ENCODE results near the gene CCDC71L. TPM values are rescaled to one million over a fixed set of nuclear protein-coding genes. Genes with fewer than 3 reads are reported as not detected.

The CCDC71L gene
- polyA plus RNA-seq, 1 donor from 2014 or later, result 38.3 TPM

- TF ChIP-seq POLR2AphosphoS5 (IDR thresholded peaks at IDR 0.05), result no peak
- TF ChIP-seq TAF1 (IDR thresholded peaks at IDR 0.05; ENCODE audit: low read depth), result no peak
- no peak for TF ChIP-seq EZH2 (IDR thresholded peaks at IDR 0.05; ENCODE audit: borderline replicate concordance, insufficient read depth, low read length, poor library complexity, severe bottlenecking)
- TF ChIP-seq MXI1 (conservative IDR thresholded peaks at IDR 0.05; ENCODE audit: poor library complexity, severe bottlenecking), result no peak
- TF ChIP-seq SMC3 (conservative IDR thresholded peaks at IDR 0.05; ENCODE audit: poor library complexity), result no peak
- Histone ChIP-seq H4K20me1 (ENCODE audit: insufficient read depth) (no peaks in the 10 kb centered on the region), H3K27ac (ENCODE audit: low read length) (no peak overlapping the region), H3K36me3 (ENCODE audit: insufficient read depth, low read length) (no peaks in the 10 kb centered on the region), H3K4me2 (ENCODE audit: low read length) (no peak overlapping the region), H3K9ac (ENCODE audit: low read length) (no peak overlapping the region), H3F3A (ENCODE audit: insufficient read depth, low read length, poor library complexity, severe bottlenecking) (no peaks in the 10 kb centered on the region), H3K79me2 (replicated peaks; ENCODE audit: insufficient read depth, low read length) (no peaks in the 10 kb centered on the region), H3K27me3 (ENCODE audit: insufficient read depth, low read depth, low read length) (no peaks in the 10 kb centered on the region), H3K9me2 (ENCODE audit: insufficient read depth, low read length) (no peaks in the 10 kb centered on the region), H3K9me3 (ENCODE audit: low read length) (no peaks in the 10 kb centered on the region), H3K4me3 (ENCODE audit: low read length) (no peak overlapping the region), H2AFZ (ENCODE audit: low read depth, low read length) (no peak overlapping the region)
Measured at GRCh38 chr7:106618480-106618879, 42.5 kb downstream of the CCDC71L start.

- no peaks in the 10 kb centered on the region for H4K20me1 ChIP-seq (ENCODE audit: insufficient read depth)
- H3K9ac ChIP-seq (ENCODE audit: low read length), result no peak overlapping the region
- no peak for TF ChIP-seq EP300 (conservative IDR thresholded peaks at IDR 0.05; ENCODE audit: poor library complexity, severe bottlenecking)
- TF ChIP-seq, protein P1, sequence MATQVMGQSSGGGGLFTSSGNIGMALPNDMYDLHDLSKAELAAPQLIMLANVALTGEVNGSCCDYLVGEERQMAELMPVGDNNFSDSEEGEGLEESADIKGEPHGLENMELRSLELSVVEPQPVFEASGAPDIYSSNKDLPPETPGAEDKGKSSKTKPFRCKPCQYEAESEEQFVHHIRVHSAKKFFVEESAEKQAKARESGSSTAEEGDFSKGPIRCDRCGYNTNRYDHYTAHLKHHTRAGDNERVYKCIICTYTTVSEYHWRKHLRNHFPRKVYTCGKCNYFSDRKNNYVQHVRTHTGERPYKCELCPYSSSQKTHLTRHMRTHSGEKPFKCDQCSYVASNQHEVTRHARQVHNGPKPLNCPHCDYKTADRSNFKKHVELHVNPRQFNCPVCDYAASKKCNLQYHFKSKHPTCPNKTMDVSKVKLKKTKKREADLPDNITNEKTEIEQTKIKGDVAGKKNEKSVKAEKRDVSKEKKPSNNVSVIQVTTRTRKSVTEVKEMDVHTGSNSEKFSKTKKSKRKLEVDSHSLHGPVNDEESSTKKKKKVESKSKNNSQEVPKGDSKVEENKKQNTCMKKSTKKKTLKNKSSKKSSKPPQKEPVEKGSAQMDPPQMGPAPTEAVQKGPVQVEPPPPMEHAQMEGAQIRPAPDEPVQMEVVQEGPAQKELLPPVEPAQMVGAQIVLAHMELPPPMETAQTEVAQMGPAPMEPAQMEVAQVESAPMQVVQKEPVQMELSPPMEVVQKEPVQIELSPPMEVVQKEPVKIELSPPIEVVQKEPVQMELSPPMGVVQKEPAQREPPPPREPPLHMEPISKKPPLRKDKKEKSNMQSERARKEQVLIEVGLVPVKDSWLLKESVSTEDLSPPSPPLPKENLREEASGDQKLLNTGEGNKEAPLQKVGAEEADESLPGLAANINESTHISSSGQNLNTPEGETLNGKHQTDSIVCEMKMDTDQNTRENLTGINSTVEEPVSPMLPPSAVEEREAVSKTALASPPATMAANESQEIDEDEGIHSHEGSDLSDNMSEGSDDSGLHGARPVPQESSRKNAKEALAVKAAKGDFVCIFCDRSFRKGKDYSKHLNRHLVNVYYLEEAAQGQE (IDR thresholded peaks at IDR 0.05; ENCODE audit: borderline replicate concordance), result no peak
- no peak for TF ChIP-seq POLR2AphosphoS5 (IDR thresholded peaks at IDR 0.05)
- no peak overlapping the region for H2AFZ ChIP-seq (ENCODE audit: low read depth, low read length)
- H3K79me2 ChIP-seq (replicated peaks; ENCODE audit: insufficient read depth, low read length), result no peaks in the 10 kb centered on the region
- H3K9me2 ChIP-seq (ENCODE audit: insufficient read depth, low read length), result no peaks in the 10 kb centered on the region
- no peaks in the 10 kb centered on the region for H3F3A ChIP-seq (ENCODE audit: insufficient read depth, low read length, poor library complexity, severe bottlenecking)
- no peaks in the 10 kb centered on the region for H3K27me3 ChIP-seq (ENCODE audit: insufficient read depth, low read depth, low read length)
- no peaks in the 10 kb centered on the region for H3K9me3 ChIP-seq (ENCODE audit: low read length)
- H3K4me2 ChIP-seq (ENCODE audit: low read length), result no peak overlapping the region
- no peaks in the 10 kb centered on the region for H3K36me3 ChIP-seq (ENCODE audit: insufficient read depth, low read length)
- H3K27ac ChIP-seq (ENCODE audit: low read length), result no peak overlapping the region
- no peak overlapping the region for H3K4me3 ChIP-seq (ENCODE audit: low read length)
Measured at GRCh38 chr7:106617860-106618259, 43.1 kb downstream of the CCDC71L start.

- no peak for TF ChIP-seq MXI1 (conservative IDR thresholded peaks at IDR 0.05; ENCODE audit: poor library complexity, severe bottlenecking)
- TF ChIP-seq, protein P1 (IDR thresholded peaks at IDR 0.05; ENCODE audit: borderline replicate concordance), result no peak
- TF ChIP-seq RAD21 (conservative IDR thresholded peaks at IDR 0.05), result no peak
- no peak for TF ChIP-seq EZH2 (IDR thresholded peaks at IDR 0.05; ENCODE audit: borderline replicate concordance, insufficient read depth, low read length, poor library complexity, severe bottlenecking)
- TF ChIP-seq POLR2AphosphoS5 (IDR thresholded peaks at IDR 0.05), result no peak
- TF ChIP-seq EP300 (conservative IDR thresholded peaks at IDR 0.05; ENCODE audit: poor library complexity, severe bottlenecking), result no peak
- TF ChIP-seq SMC3 (conservative IDR thresholded peaks at IDR 0.05; ENCODE audit: poor library complexity), result no peak
- TF ChIP-seq CTCF (IDR thresholded peaks at IDR 0.05; ENCODE audit: poor library complexity, severe bottlenecking), result no peak
- TF ChIP-seq TAF1 (IDR thresholded peaks at IDR 0.05; ENCODE audit: low read depth), result no peak
- H3K79me2 ChIP-seq (replicated peaks; ENCODE audit: insufficient read depth, low read length), result no peaks in the 10 kb centered on the region
- H3K4me2 ChIP-seq (ENCODE audit: low read length), result no peak overlapping the region
- H4K20me1 ChIP-seq (ENCODE audit: insufficient read depth), result no peaks in the 10 kb centered on the region
- H3K9me3 ChIP-seq (ENCODE audit: low read length), result no peaks in the 10 kb centered on the region
- H3K36me3 ChIP-seq (ENCODE audit: insufficient read depth, low read length), result no peaks in the 10 kb centered on the region
- H3K9ac ChIP-seq (ENCODE audit: low read length), result no peak overlapping the region
- no peak overlapping the region for H2AFZ ChIP-seq (ENCODE audit: low read depth, low read length)
- H3K4me3 ChIP-seq (ENCODE audit: low read length), result no peak overlapping the region
- no peaks in the 10 kb centered on the region for H3F3A ChIP-seq (ENCODE audit: insufficient read depth, low read length, poor library complexity, severe bottlenecking)
- H3K9me2 ChIP-seq (ENCODE audit: insufficient read depth, low read length), result no peaks in the 10 kb centered on the region
- no peak overlapping the region for H3K27ac ChIP-seq (ENCODE audit: low read length)
- no peaks in the 10 kb centered on the region for H3K27me3 ChIP-seq (ENCODE audit: insufficient read depth, low read depth, low read length)
Measured at GRCh38 chr7:106616708-106617051, 44.3 kb downstream of the CCDC71L start.
